Measurements from ENCODE around the gene ALKBH8. TPM values are rescaled to one million over a fixed set of nuclear protein-coding genes. Genes with fewer than 3 reads are reported as not detected.

Gene ALKBH8
- total and polyA plus RNA-seq, 2 of the 8 experiments (the other 6 are each of a cell fraction or from before 2014, with no cell fraction given), result 3.6 to 11.9 TPM

GRCh38 chr11:107472966-107473365, 92.6 kb downstream of the ALKBH8 start:
- Histone ChIP-seq H2BK120ac (replicated peaks; ENCODE audit: low read depth, low read length) (no peak overlapping the region), H3K23ac (ENCODE audit: insufficient read length) (no peak overlapping the region), H2BK5ac (ENCODE audit: low read depth, low read length) (no peak overlapping the region), H3K4me3 (ENCODE audit: extremely low read depth in 1 of 4, insufficient read depth in 2 of 4, low read depth in 3 of 4, low read length in 4 of 4) (no peak overlapping the region), H3K4me2 (ENCODE audit: insufficient read depth in 1 of 2, low read depth in 2 of 2, low read length in 2 of 2) (no peak overlapping the region), H3K9ac (replicated peaks in 1 of 4; ENCODE audit: extremely low read depth in 1 of 4, low read depth in 3 of 4, low read length in 3 of 4) (no peak overlapping the region), H2BK12ac (ENCODE audit: low read depth, low read length) (no peak overlapping the region), H2BK15ac (ENCODE audit: low read length) (no peak overlapping the region), H4K8ac (ENCODE audit: extremely low read depth, insufficient read depth, low read length) (no peak overlapping the region), H3K4ac (replicated peaks; ENCODE audit: insufficient read length, low read depth, low read length) (no peak overlapping the region), H4K20me1 (replicated peaks in 1 of 2; ENCODE audit: control insufficient read depth in 1 of 2, insufficient read depth in 2 of 2, low read length in 2 of 2) (no peaks in the 10 kb centered on the region), H3K79me2 (ENCODE audit: control insufficient read depth in 1 of 2, insufficient read depth in 2 of 2, low read length in 2 of 2) (no peaks in the 10 kb centered on the region), H3K27me3 (replicated peaks in 1 of 4; ENCODE audit: control insufficient read depth in 3 of 4, extremely low read depth in 1 of 4, insufficient read depth in 3 of 4, low read length in 3 of 4) (no peaks in the 10 kb centered on the region), H3K23me2 (ENCODE audit: low read depth, low read length) (no peaks in the 10 kb centered on the region), H3K14ac (ENCODE audit: insufficient read length) (no peak overlapping the region), H3K27ac (ENCODE audit: low read depth, low read length) (no peak overlapping the region), H3K56ac (replicated peaks; ENCODE audit: insufficient read length, low read depth, low read length) (no peak overlapping the region), H3K9me3 (ENCODE audit: insufficient read depth in 2 of 2, low read depth in 1 of 2, low read length in 1 of 2) (no peaks in the 10 kb centered on the region), H3K36me3 (ENCODE audit: control insufficient read depth in 2 of 4, insufficient read depth in 4 of 4, low read length in 3 of 4) (no peaks in the 10 kb centered on the region), H3K4me1 (replicated peaks in 1 of 4; ENCODE audit: control insufficient read depth in 3 of 4, insufficient read depth in 4 of 4, low read length in 3 of 4) (no peaks in the 10 kb centered on the region), H4K91ac (replicated peaks; ENCODE audit: insufficient read length, low read length) (no peak overlapping the region), H3K79me1 (ENCODE audit: low read depth, low read length) (no peaks in the 10 kb centered on the region), H2AK5ac (ENCODE audit: low read depth, low read length) (no peak overlapping the region), H3K18ac (ENCODE audit: extremely low read depth, low read length) (no peak overlapping the region), H4K5ac (ENCODE audit: insufficient read length, low read depth, low read length) (no peak overlapping the region), H2AFZ (ENCODE audit: low read length) (no peak overlapping the region), H2BK20ac (ENCODE audit: low read length) (no peak overlapping the region)
- 83% methylated on average over 1 of the region's 1 CpG; no CpG with 5 or more reads in 1 of the 2 experiments for whole genome bisulfite sequencing, 2 experiments (ENCODE audit: extremely low coverage in 1 of 2, insufficient coverage in 1 of 2, insufficient read length in 1 of 2, insufficient replicate concordance in 2 of 2, low coverage in 1 of 2, low lambda C conversion rate in 2 of 2, missing lambda C conversion rate in 1 of 2)
- POLR2A ChIA-PET (ENCODE audit: partially characterized antibody), result no interaction called here
- TF ChIP-seq BCL11A (IDR thresholded peaks at IDR 0.05; ENCODE audit: low read depth in 2 of 2, low read length in 2 of 2) (no peak), CHD2 (IDR thresholded peaks at IDR 0.05; ENCODE audit: low read length) (no peak), KDM4A (IDR thresholded peaks at IDR 0.05; ENCODE audit: low read depth, low read length, severe bottlenecking) (no peak), KDM1A (IDR thresholded peaks at IDR 0.05; ENCODE audit: borderline replicate concordance, low read length) (no peak), CHD1 (IDR thresholded peaks at IDR 0.05; ENCODE audit: low read depth, low read length) (no peak), GTF2F1 (IDR thresholded peaks at IDR 0.05; ENCODE audit: borderline replicate concordance, low read depth, low read length) (no peak), SP1 (IDR thresholded peaks at IDR 0.05; ENCODE audit: low read depth, low read length) (no peak), POLR2A (IDR thresholded peaks at IDR 0.05; ENCODE audit: control extremely low read depth in 1 of 2, low read depth in 2 of 2, low read length in 2 of 2) (no peak), PHF8 (conservative IDR thresholded peaks at IDR 0.05; ENCODE audit: low read depth, low read length) (no peak), SP2 (IDR thresholded peaks at IDR 0.05; ENCODE audit: low read length) (no peak), YY1 (IDR thresholded peaks at IDR 0.05; ENCODE audit: low read depth, low read length) (no peak), ZNF274 (IDR thresholded peaks at IDR 0.05; ENCODE audit: borderline replicate concordance, extremely low read depth, low read length) (no peak), BRCA1 (IDR thresholded peaks at IDR 0.05; ENCODE audit: low read depth, low read length) (no peak), NRF1 (IDR thresholded peaks at IDR 0.05; ENCODE audit: low read depth, low read length) (no peak), RBBP5 (IDR thresholded peaks at IDR 0.05; ENCODE audit: borderline replicate concordance, low read depth, low read length) (no peak)
- FAIRE-seq, result no peak
- DNase-seq (ENCODE audit: low read depth in 1 of 2, low spot score in 2 of 2), result no peak
- CTCF ChIA-PET (ENCODE audit: partially characterized antibody), result interaction anchor here (0.5 kb wide), 1 partner anchor 411 kb away, joined by 4 read pairs; no protein-coding TSS in a partner anchor
